Peyer's patch (tissue), 4 donors: ENCODE measurements around the gene TARS2.

Experiments
- POLR2A ChIP-seq, 2 donors: fragments of 450-650 bp; IDR thresholded peaks; one replicate each; pipeline ENCODE4 v1.5.1; 2017; ENCODE audit warnings: antibody characterized with exemption in 2 of 2, mild to moderate bottlenecking in 2 of 2, moderate library complexity in 2 of 2
- TF ChIP-seq, protein P1 (sequence below), 6 experiments: fragments of 450-650 bp in 4 of 6; fragments of 200-600 bp in 2 of 6; sonication (generic) in 1 of 6; IDR thresholded peaks; one replicate each; pipeline ENCODE4 v1.5.1; 2017 to 2019; ENCODE audit warnings: antibody characterized with exemption in 6 of 6, mild to moderate bottlenecking in 3 of 6, moderate library complexity in 1 of 6

- TF ChIP-seq, protein P1, sequence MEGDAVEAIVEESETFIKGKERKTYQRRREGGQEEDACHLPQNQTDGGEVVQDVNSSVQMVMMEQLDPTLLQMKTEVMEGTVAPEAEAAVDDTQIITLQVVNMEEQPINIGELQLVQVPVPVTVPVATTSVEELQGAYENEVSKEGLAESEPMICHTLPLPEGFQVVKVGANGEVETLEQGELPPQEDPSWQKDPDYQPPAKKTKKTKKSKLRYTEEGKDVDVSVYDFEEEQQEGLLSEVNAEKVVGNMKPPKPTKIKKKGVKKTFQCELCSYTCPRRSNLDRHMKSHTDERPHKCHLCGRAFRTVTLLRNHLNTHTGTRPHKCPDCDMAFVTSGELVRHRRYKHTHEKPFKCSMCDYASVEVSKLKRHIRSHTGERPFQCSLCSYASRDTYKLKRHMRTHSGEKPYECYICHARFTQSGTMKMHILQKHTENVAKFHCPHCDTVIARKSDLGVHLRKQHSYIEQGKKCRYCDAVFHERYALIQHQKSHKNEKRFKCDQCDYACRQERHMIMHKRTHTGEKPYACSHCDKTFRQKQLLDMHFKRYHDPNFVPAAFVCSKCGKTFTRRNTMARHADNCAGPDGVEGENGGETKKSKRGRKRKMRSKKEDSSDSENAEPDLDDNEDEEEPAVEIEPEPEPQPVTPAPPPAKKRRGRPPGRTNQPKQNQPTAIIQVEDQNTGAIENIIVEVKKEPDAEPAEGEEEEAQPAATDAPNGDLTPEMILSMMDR (IDR thresholded peaks at IDR 0.05), result no peak
- no peak for TF ChIP-seq POLR2A (IDR thresholded peaks at IDR 0.05)
These were observed 43.4 kb downstream of the TARS2 start for GRCh38 chr1:150530491-150531159.
